LNCAP (cell line): ENCODE results near the gene ERP27.

Experiments used
- CTCF ChIP-seq: fragments of 450-650 bp; IDR thresholded peaks from 2 replicates; pipeline ENCODE4 v1.5.1; 2017; ENCODE audit warnings: mild to moderate bottlenecking

ERP27 gene

GRCh38 chr12:14901228-14901562, 37.1 kb downstream of the ERP27 start:
- no peak for TF ChIP-seq CTCF

- TF ChIP-seq CTCF = no peak
Measured at GRCh38 chr12:14900521-14901227, 37.7 kb downstream of the ERP27 start.

GRCh38 chr12:14896521-14897169, 41.7 kb downstream of the ERP27 start:
- TF ChIP-seq CTCF = no peak

- TF ChIP-seq CTCF = no peak
Measured at GRCh38 chr12:14893506-14894250, 44.7 kb downstream of the ERP27 start.

GRCh38 chr12:14892726-14893505, 45.4 kb downstream of the ERP27 start:
- no peak; the same call in 1 of the 2 replicates for TF ChIP-seq CTCF

GRCh38 chr12:14890701-14891100, 47.6 kb downstream of the ERP27 start:
- TF ChIP-seq CTCF = no peak

- no peak for TF ChIP-seq CTCF
Measured at GRCh38 chr12:14886271-14886670, 52.1 kb downstream of the ERP27 start.
